ENCODE measurements around the gene UNC119B. TPM values are rescaled to one million over a fixed set of nuclear protein-coding genes. Genes with fewer than 3 reads are reported as not detected.

UNC119B gene
- total and polyA plus RNA-seq, 2 of the 4 experiments (the other 2 are of a cell fraction), result 8.4 to 21.6 TPM

DNA sequence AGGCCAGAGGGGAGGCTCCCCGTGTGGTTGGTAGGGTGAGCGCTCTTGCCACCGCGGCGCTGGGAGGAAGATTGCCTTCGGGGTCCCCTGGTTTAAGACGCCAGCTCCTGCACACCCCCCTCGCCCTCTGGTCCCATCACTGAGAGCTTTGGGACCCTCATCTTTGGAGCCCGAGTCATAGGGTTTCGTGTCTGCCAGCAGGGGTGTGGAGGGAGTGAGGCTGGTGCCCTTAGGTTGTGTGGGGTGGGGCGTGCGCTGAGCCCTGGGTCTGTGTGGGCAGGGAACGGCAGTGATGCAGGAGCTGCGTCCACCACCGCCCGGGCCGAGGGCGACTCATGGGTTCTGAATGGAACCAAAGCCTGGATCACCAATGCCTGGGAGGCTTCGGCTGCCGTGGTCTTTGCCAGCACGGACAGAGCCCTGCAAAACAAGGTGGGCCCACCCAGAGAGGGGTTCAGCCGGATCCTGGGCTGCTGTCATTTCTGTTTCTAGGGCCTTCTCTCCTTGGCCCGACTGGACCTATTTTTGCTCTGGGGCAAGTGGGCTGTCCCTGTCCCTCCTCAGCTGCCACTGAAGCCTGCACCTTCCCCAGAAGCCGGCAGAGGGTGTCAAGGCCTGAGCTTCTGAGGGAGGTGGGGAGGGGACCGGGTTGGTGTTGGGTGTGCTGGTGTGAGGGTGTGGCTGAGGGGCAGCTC, 27.4 kb downstream of the UNC119B start (continued):
- peak; percentile 32 for TF ChIP-seq SMC3 (IDR thresholded peaks at IDR 0.05; ENCODE audit: low read depth, low read length)
- TF ChIP-seq, protein P1, sequence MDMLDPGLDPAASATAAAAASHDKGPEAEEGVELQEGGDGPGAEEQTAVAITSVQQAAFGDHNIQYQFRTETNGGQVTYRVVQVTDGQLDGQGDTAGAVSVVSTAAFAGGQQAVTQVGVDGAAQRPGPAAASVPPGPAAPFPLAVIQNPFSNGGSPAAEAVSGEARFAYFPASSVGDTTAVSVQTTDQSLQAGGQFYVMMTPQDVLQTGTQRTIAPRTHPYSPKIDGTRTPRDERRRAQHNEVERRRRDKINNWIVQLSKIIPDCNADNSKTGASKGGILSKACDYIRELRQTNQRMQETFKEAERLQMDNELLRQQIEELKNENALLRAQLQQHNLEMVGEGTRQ (IDR thresholded peaks at IDR 0.05; ENCODE audit: low read depth, low read length), result no peak

DNA sequence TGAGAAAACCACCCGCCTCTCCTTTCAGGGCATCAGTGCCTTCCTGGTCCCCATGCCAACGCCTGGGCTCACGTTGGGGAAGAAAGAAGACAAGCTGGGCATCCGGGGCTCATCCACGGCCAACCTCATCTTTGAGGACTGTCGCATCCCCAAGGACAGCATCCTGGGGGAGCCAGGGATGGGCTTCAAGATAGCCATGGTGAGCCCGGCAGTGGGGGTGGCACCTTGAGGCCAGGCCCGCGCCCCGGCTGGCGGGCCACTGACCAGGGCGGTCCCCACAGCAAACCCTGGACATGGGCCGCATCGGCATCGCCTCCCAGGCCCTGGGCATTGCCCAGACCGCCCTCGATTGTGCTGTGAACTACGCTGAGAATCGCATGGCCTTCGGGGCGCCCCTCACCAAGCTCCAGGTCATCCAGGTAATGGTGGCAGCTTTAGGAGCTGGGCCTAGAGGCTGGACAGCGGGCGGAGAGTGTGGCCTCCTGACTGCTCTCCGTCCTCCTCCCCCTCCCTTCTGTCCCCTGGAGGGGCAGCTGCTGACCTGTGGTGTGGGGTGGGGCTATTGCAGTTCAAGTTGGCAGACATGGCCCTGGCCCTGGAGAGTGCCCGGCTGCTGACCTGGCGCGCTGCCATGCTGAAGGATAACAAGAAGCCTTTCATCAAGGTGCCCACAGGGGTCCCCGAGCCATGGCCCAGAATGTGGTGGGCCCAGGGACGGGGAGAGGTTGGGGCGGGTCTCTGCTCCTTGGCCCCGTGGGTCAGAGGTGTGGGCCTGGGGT, 28.2 kb downstream of the UNC119B start:
- Histone ChIP-seq H3K9me1 (ENCODE audit: insufficient read depth, low read length) (no peaks in the 10 kb centered on the region), H3K9me3 (ENCODE audit: control insufficient read depth, insufficient read depth, low read length) (no peaks in the 10 kb centered on the region), H2AFZ (replicated peaks; ENCODE audit: low read length, poor library complexity) (peak overlapping the region; percentile 21), H3K4ac (ENCODE audit: low read depth, low read length) (no peak overlapping the region), H3K4me2 (ENCODE audit: low read depth, low read length) (no peak overlapping the region), H2BK5ac (ENCODE audit: low read depth, low read length, poor library complexity, severe bottlenecking) (no peak overlapping the region), H4K91ac (ENCODE audit: insufficient read depth, low read depth, low read length) (no peak overlapping the region), H3K4me1 (ENCODE audit: control insufficient read depth, insufficient read depth, low read length) (no peaks in the 10 kb centered on the region), H4K20me1 (ENCODE audit: insufficient read depth, low read length) (no peaks in the 10 kb centered on the region), H2AK9ac (replicated peaks; ENCODE audit: low read depth, low read length, poor library complexity) (no peak overlapping the region), H3K27ac (ENCODE audit: insufficient read depth, low read length) (no peak overlapping the region), H2BK20ac (ENCODE audit: low read depth, low read length) (no peak overlapping the region), H4K8ac (ENCODE audit: low read depth in 2 of 2, low read length in 2 of 2) (no peak overlapping the region), H2AK5ac (ENCODE audit: low read depth, low read length) (no peak overlapping the region), H3K23ac (ENCODE audit: low read depth, low read length) (no peak overlapping the region), H3K14ac (replicated peaks; ENCODE audit: low read depth, low read length) (no peak overlapping the region), H2BK15ac (ENCODE audit: low read depth, low read length) (no peak overlapping the region), H3K18ac (ENCODE audit: low read depth, low read length) (no peak overlapping the region), H3K56ac (ENCODE audit: extremely low read depth, insufficient read depth, low read length) (no peak overlapping the region), H4K5ac (ENCODE audit: low read depth, low read length) (no peak overlapping the region), H3K36me3 (ENCODE audit: control insufficient read depth, insufficient read depth, low read length) (no peaks in the 10 kb centered on the region; the same call in 1 of the 2 replicates), H3K79me1 (ENCODE audit: low read depth in 1 of 2, low read length in 2 of 2) (no peaks in the 10 kb centered on the region), H3K9ac (ENCODE audit: low read depth, low read length) (no peak overlapping the region), H3K27me3 (ENCODE audit: control insufficient read depth, insufficient read depth, low read length) (no peaks in the 10 kb centered on the region), H3K4me3 (ENCODE audit: insufficient read depth, low read depth, low read length) (no peak overlapping the region), H2BK120ac (ENCODE audit: low read depth, low read length) (no peak overlapping the region)
- TF ChIP-seq NFE2L2 (IDR thresholded peaks at IDR 0.05; ENCODE audit: low read depth, low read length) (no peak), FOS (IDR thresholded peaks at IDR 0.05; ENCODE audit: low read depth, low read length) (no peak), SMC3 (IDR thresholded peaks at IDR 0.05; ENCODE audit: low read depth, low read length) (no peak), MXI1 (IDR thresholded peaks at IDR 0.05; ENCODE audit: borderline replicate concordance, low read depth, low read length) (no peak), MAFK (IDR thresholded peaks at IDR 0.05; ENCODE audit: low read depth, low read length) (no peak), RAD21 (IDR thresholded peaks at IDR 0.05; ENCODE audit: low read length) (no peak), CEBPB (IDR thresholded peaks at IDR 0.05; ENCODE audit: low read depth, low read length) (no peak)
- TF ChIP-seq, protein P2, sequence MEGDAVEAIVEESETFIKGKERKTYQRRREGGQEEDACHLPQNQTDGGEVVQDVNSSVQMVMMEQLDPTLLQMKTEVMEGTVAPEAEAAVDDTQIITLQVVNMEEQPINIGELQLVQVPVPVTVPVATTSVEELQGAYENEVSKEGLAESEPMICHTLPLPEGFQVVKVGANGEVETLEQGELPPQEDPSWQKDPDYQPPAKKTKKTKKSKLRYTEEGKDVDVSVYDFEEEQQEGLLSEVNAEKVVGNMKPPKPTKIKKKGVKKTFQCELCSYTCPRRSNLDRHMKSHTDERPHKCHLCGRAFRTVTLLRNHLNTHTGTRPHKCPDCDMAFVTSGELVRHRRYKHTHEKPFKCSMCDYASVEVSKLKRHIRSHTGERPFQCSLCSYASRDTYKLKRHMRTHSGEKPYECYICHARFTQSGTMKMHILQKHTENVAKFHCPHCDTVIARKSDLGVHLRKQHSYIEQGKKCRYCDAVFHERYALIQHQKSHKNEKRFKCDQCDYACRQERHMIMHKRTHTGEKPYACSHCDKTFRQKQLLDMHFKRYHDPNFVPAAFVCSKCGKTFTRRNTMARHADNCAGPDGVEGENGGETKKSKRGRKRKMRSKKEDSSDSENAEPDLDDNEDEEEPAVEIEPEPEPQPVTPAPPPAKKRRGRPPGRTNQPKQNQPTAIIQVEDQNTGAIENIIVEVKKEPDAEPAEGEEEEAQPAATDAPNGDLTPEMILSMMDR (conservative IDR thresholded peaks at IDR 0.05; ENCODE audit: low read depth, low read length), result no peak
- intact Hi-C loops (cut with micrococcal nuclease), result loop anchor here (1.0 kb wide), 1 partner anchor 233 kb away; no protein-coding TSS in a partner anchor
- DNase-seq, result no peak
- ChIA-PET POLR2A (ENCODE audit: unreplicated experiment) (no interaction called here), CTCF (interaction anchor here (0.9 to 1.1 kb wide), 2 partner anchors 9 to 233 kb away, joined by 3 to 8 read pairs; no protein-coding TSS in a partner anchor)
- BruUV-seq (replicated peaks), result no TSS peak
- ATAC-seq (ENCODE audit: low read depth), result no peak
- WGBS, 2 experiments (ENCODE audit: extremely low coverage in 2 of 2, insufficient read length in 1 of 2), result 87% methylated on average over 11 of the region's 31 CpGs; no CpG with 5 or more reads in 1 of the 2 experiments
- in situ Hi-C loops (cut with MboI; ENCODE audit: low sequenced_read_pairs), result no loop called here
- dilution Hi-C loops (cut with HindIII; ENCODE audit: low sequenced_read_pairs, unreplicated experiment), result no loop called here

Data from IMR-90 (cell line).